CD14-positive monocyte (primary cell): ENCODE data around the gene INPP5K. TPM values are rescaled to one million over a fixed set of nuclear protein-coding genes. Genes with fewer than 3 reads are reported as not detected.
"Not testable (repeated sequence)": the region's sequence is repeated elsewhere in the genome, so short reads cannot be mapped to it uniquely, and the experiment has no call there.

ENCODE experiments used
- DNase-seq, 3 donors: peaks; one replicate each; pipeline ENCODE4 v3.0.0-alpha.2; 2011 to 2022
- H2AFZ ChIP-seq: 2 replicates; pipeline ENCODE4 v1.6.0; 2012; ENCODE audit warnings: mild to moderate bottlenecking, low read depth, low read length, inconsistent platforms; ENCODE audit not compliant: insufficient read depth, poor library complexity, severe bottlenecking
- H3K27ac ChIP-seq, 2 donors: 1 replicate in 1 of 2; 2 replicates in 1 of 2; pipeline ENCODE4 v1.5.1; 2012 to 2013; ENCODE audit warnings: low read length in 2 of 2, control low read depth in 1 of 2, inconsistent platforms in 1 of 2, low read depth in 1 of 2, mild to moderate bottlenecking in 1 of 2
- H3K27me3 ChIP-seq, 2 donors: one replicate each; pipeline versions ENCODE4 v1.6.0 to v1.6.1; 2011 to 2013; ENCODE audit warnings: low read length in 2 of 2; ENCODE audit not compliant: control insufficient read depth in 2 of 2, insufficient read depth in 2 of 2
- H3K36me3 ChIP-seq, 2 donors: replicated peaks in 1 of 2; 1 replicate in 1 of 2; 2 replicates in 1 of 2; pipeline versions ENCODE4 v1.5.1 to v1.6.1; 2012 to 2013; ENCODE audit warnings: low read length in 2 of 2, control low read depth in 1 of 2, inconsistent platforms in 1 of 2, mild to moderate bottlenecking in 1 of 2; ENCODE audit not compliant: insufficient read depth in 2 of 2, control insufficient read depth in 1 of 2
- H3K4me1 ChIP-seq, 2 donors: 1 replicate in 1 of 2; 2 replicates in 1 of 2; pipeline versions ENCODE4 v1.5.1 to v1.6.1; 2012 to 2013; ENCODE audit warnings: low read length in 2 of 2, control low read depth in 1 of 2, inconsistent platforms in 1 of 2, mild to moderate bottlenecking in 1 of 2, moderate library complexity in 1 of 2; ENCODE audit not compliant: insufficient read depth in 2 of 2, control insufficient read depth in 1 of 2
- H3K4me2 ChIP-seq: replicated peaks from 2 replicates; pipeline ENCODE3; 2012; ENCODE audit warnings: low read length, moderate library complexity, mild to moderate bottlenecking; ENCODE audit not compliant: poor library complexity, severe bottlenecking; ENCODE audit errors: extremely low read depth
- H3K4me3 ChIP-seq, 3 experiments: fragments of 200-600 bp in 1 of 3; sonication (generic) in 1 of 3; replicated peaks in 1 of 3; 1 replicate in 2 of 3; 2 replicates in 1 of 3; pipeline ENCODE4 v1.5.1; 2011 to 2013; ENCODE audit warnings: low read length in 3 of 3, mild to moderate bottlenecking in 3 of 3, control low read depth in 2 of 3, low read depth in 2 of 3, inconsistent platforms in 1 of 3, moderate library complexity in 1 of 3
- H3K79me2 ChIP-seq: 2 replicates; pipeline ENCODE4 v1.6.0; 2012; ENCODE audit warnings: mild to moderate bottlenecking, control low read depth, inconsistent platforms, low read length, moderate library complexity; ENCODE audit not compliant: insufficient read depth
- H3K9ac ChIP-seq: 2 replicates; pipeline ENCODE4 v1.6.0; 2017; ENCODE audit warnings: low read length, mild to moderate bottlenecking; ENCODE audit not compliant: insufficient read depth, poor library complexity, severe bottlenecking
- H3K9me3 ChIP-seq, 2 donors: replicated peaks in 1 of 2; 1 replicate in 1 of 2; 2 replicates in 1 of 2; pipeline versions ENCODE4 v1.5.1 to v1.6.1; 2012 to 2013; ENCODE audit warnings: low read length in 2 of 2, control low read depth in 1 of 2; ENCODE audit not compliant: control insufficient read depth in 1 of 2, insufficient read depth in 1 of 2
- H4K20me1 ChIP-seq: 2 replicates; pipeline ENCODE4 v1.6.0; 2012; ENCODE audit warnings: mild to moderate bottlenecking, low read length, control low read depth, moderate library complexity; ENCODE audit not compliant: insufficient read depth
- H3K27ac Mint-ChIP-seq, 7 donors: one replicate each; pipeline ENCODE4 v1.8.0; 2020; ENCODE audit warnings: mild to moderate bottlenecking in 7 of 7, mixed read lengths in 7 of 7, moderate library complexity in 6 of 7, inconsistent platforms in 2 of 7
- H3K27me3 Mint-ChIP-seq, 3 donors: one replicate each; pipeline ENCODE4 v1.8.0; 2021 to 2022; ENCODE audit warnings: low read depth in 3 of 3, mild to moderate bottlenecking in 3 of 3, mixed read lengths in 3 of 3, moderate library complexity in 3 of 3, inconsistent platforms in 1 of 3
- H3K36me3 Mint-ChIP-seq, 2 donors: one replicate each; pipeline ENCODE4 v1.8.0; 2020; ENCODE audit warnings: mixed read lengths in 2 of 2, inconsistent platforms in 1 of 2, mild to moderate bottlenecking in 1 of 2
- H3K4me1 Mint-ChIP-seq: one replicate; pipeline ENCODE4 v1.8.0; 2020; ENCODE audit warnings: mild to moderate bottlenecking, mixed read lengths
- H3K4me3 Mint-ChIP-seq, 2 donors: one replicate each; pipeline ENCODE4 v1.8.0; 2020; ENCODE audit warnings: mild to moderate bottlenecking in 2 of 2, mixed read lengths in 2 of 2, moderate library complexity in 1 of 2
- H3K9me3 Mint-ChIP-seq, 7 donors: one replicate each; pipeline ENCODE4 v1.8.0; 2020 to 2022; ENCODE audit warnings: mixed read lengths in 7 of 7, mild to moderate bottlenecking in 6 of 7, moderate library complexity in 6 of 7, inconsistent platforms in 2 of 7
- WGBS: methylation state at CpG from one replicate; pipeline ENCODE4 v1.1.5; 2013; ENCODE audit warnings: missing lambda C conversion rate; ENCODE audit not compliant: insufficient coverage; 5-methylcytosine and 5-hydroxymethylcytosine counted together
- intact Hi-C, 2 donors: fragments of 100-400 bp; cut with micrococcal nuclease; formaldehyde crosslinking; loops; one replicate each; pipeline versions ENCODE4 v1.15.0 to v1.15.1; 2023
- polyA plus RNA-seq, 3 donors: library from polyadenylated mRNA; depleted of rRNA in 1 of 3; unstranded in 2 of 3; stranded (reverse) in 1 of 3; fragments of 300-500 nt in 2 of 3; fragments of >200 nt in 1 of 3; fragmentation: Illumina TruSeq in 2 of 3; gene quantifications; 1 replicate in 2 of 3; 2 replicates in 1 of 3; pipeline ENCODE4 v1.2.3, GENCODE V29; 2012 to 2021
- TF ChIP-seq, protein P1 (sequence below): fragments of 200-600 bp; IDR thresholded peaks from one replicate; pipeline ENCODE4 v1.8.0; 2022; ENCODE audit warnings: antibody characterized with exemption, mild to moderate bottlenecking

The INPP5K gene
- polyA plus RNA-seq, 3 donors, result 50.3 to 58.7 (median 53.0) TPM

DNA sequence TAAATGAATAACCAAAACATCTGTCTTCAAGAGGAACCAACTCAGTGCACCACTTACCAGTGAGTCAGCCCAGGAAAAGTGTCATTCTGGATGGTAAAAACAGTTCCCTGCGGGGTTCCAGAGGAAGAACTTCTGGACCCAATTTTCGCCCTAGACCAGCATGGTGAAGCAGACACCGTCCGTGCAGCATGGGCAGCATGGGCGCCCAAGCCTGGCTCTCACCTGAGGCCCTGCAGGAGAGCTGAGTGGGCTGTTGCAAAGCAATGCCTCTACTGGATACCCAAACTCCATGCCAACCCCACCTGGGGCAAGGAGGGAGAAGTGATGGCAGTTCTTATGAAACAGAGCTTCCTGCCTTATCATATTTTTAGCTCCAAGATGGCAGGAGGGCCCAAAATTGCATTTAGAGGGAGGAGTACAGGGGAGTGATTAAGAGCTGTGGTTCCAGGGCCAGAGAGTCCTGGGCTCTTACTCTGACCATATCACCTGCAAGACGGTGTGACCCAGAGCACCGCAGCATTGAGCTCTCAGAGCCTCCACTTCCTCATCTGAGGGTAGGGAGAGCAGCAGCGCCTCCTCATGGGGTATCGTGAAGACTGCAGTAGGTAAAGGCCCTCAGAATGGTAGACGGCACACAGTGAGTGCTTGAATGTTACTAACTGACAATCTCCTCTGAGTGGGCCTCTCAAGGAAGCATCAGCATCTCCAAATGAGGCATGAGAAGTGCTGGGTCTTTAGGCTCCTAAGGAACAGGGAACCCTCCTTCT lies 16.6 kb upstream of the INPP5K start:
- H3K9me3 Mint-ChIP-seq, result no peaks in the 10 kb centered on the region
- Histone ChIP-seq H3K4me2 (no peak overlapping the region), H3K36me3 (peaks cover 72 to 97% of the 10 kb centered on the region in 2 donors), H3K4me1 (no peaks in the 10 kb centered on the region), H4K20me1 (peaks cover 13% of the 10 kb centered on the region), H2AFZ (no peak overlapping the region), H3K27me3 (no peaks in the 10 kb centered on the region), H3K4me3 (no peak overlapping the region), H3K79me2 (no peaks in the 10 kb centered on the region), H3K9me3 (no peaks in the 10 kb centered on the region), H3K27ac (peak overlapping the region in 1 of 2 donors; percentile 20), H3K9ac (no peak overlapping the region)
- no peak overlapping the region for H3K4me3 Mint-ChIP-seq
- TF ChIP-seq, protein P1, sequence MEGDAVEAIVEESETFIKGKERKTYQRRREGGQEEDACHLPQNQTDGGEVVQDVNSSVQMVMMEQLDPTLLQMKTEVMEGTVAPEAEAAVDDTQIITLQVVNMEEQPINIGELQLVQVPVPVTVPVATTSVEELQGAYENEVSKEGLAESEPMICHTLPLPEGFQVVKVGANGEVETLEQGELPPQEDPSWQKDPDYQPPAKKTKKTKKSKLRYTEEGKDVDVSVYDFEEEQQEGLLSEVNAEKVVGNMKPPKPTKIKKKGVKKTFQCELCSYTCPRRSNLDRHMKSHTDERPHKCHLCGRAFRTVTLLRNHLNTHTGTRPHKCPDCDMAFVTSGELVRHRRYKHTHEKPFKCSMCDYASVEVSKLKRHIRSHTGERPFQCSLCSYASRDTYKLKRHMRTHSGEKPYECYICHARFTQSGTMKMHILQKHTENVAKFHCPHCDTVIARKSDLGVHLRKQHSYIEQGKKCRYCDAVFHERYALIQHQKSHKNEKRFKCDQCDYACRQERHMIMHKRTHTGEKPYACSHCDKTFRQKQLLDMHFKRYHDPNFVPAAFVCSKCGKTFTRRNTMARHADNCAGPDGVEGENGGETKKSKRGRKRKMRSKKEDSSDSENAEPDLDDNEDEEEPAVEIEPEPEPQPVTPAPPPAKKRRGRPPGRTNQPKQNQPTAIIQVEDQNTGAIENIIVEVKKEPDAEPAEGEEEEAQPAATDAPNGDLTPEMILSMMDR, result peak; percentile 69
- intact Hi-C loops, result loop anchor here in 1 of 2 donors (5.0 to 10.0 kb wide), 2 partner anchors 171 to 258 kb away; partner anchors contain the start of genes BHLHA9 and TRARG1
- H3K4me1 Mint-ChIP-seq, result peaks cover 6% of the 10 kb centered on the region
- peak overlapping the region in 3 of 7 donors; percentile 24 to 66 (median 26) for H3K27ac Mint-ChIP-seq
- WGBS, result 69% methylated on average over 3 of the region's 10 CpGs
- H3K27me3 Mint-ChIP-seq, result peaks cover 0 to 3% (median 2%) of the 10 kb centered on the region in 3 donors
- peaks cover 75 to 98% of the 10 kb centered on the region in 2 donors for H3K36me3 Mint-ChIP-seq
- DNase-seq, result peak; percentile 41 to 51 (median 48)

GRCh38 chr17:1529863-1530262 lies 13.5 kb upstream of the INPP5K start:
- no peak overlapping the region for H3K27ac Mint-ChIP-seq
- peaks cover 0 to 3% (median 2%) of the 10 kb centered on the region in 3 donors for H3K27me3 Mint-ChIP-seq

GRCh38 chr17:1526876-1527275 lies 10.5 kb upstream of the INPP5K start:
- 100% methylated on average over 1 of the region's 4 CpGs for WGBS
- intact Hi-C loops, result loop anchor here in 1 of 2 donors (10.0 kb wide), 1 partner anchor 262 kb away; no protein-coding TSS in a partner anchor

More at GRCh38 chr17:1529863-1530262, 13.5 kb upstream of the INPP5K start:
- Histone ChIP-seq H4K20me1 (peaks cover 18% of the 10 kb centered on the region), H3K9ac (no peak overlapping the region), H3K4me1 (no peaks in the 10 kb centered on the region), H3K79me2 (no peaks in the 10 kb centered on the region), H3K36me3 (peaks cover 77 to 99% of the 10 kb centered on the region in 2 donors), H2AFZ (no peak overlapping the region), H3K27ac (no peak overlapping the region), H3K4me2 (no peak overlapping the region), H3K9me3 (no peaks in the 10 kb centered on the region), H3K27me3 (no peaks in the 10 kb centered on the region), H3K4me3 (no peak overlapping the region)
- TF ChIP-seq, protein P1, result no peak
- no peak overlapping the region for H3K4me3 Mint-ChIP-seq
- WGBS, result no CpG with 5 or more reads among the region's 2 CpGs
- intact Hi-C loops, result loop anchor here (5.0 to 10.0 kb wide), 3 partner anchors 168 to 265 kb away; partner anchors contain the start of genes BHLHA9 (in 1 of the 2) and TRARG1 (in 1 of the 2)
- H3K9me3 Mint-ChIP-seq, result no peaks in the 10 kb centered on the region
- H3K4me1 Mint-ChIP-seq, result peaks cover 6% of the 10 kb centered on the region
- DNase-seq, result no peak
- peaks cover 73 to 96% of the 10 kb centered on the region in 2 donors for H3K36me3 Mint-ChIP-seq

More at GRCh38 chr17:1526876-1527275, 10.5 kb upstream of the INPP5K start:
- H3K27me3 ChIP-seq, H3K9me3 ChIP-seq, H2AFZ ChIP-seq, H3K4me1 Mint-ChIP-seq, H3K4me3 ChIP-seq, H3K4me3 Mint-ChIP-seq, H3K27me3 Mint-ChIP-seq, H3K27ac ChIP-seq, DNase-seq, H3K27ac Mint-ChIP-seq, H3K4me2 ChIP-seq, H3K79me2 ChIP-seq, H3K4me1 ChIP-seq, H3K9ac ChIP-seq, H3K9me3 Mint-ChIP-seq: not testable (repeated sequence)
- peaks cover 14% of the 10 kb centered on the region for H4K20me1 ChIP-seq
- H3K36me3 ChIP-seq, result peaks cover 66 to 94% of the 10 kb centered on the region in 2 donors
- H3K36me3 Mint-ChIP-seq, result peaks cover 55 to 93% of the 10 kb centered on the region in 2 donors
